HEK293 (cell line): ENCODE data around the gene AQR.

Experiments used
- CTCF ChIA-PET: fragments of 350-600 bp; formaldehyde crosslinking; extraction: SDS; loops from one replicate; lab custom pipeline; 2021; ENCODE audit warnings: antibody characterized with exemption; lab: Yijun Ruan, JAX
- POLR2A ChIA-PET: fragments of 300-600 bp; formaldehyde crosslinking; extraction: SDS; loops from one replicate; lab custom pipeline; 2020; ENCODE audit warnings: antibody characterized with exemption, inconsistent platforms; lab: Yijun Ruan, JAX
- H3K27ac ChIP-seq: fragments of 200-500 bp; sonication (Bioruptor generic); 2 replicates; pipeline ENCODE4 v1.5.1; 2014; ENCODE audit warnings: low read depth, low read length, control low read depth, inconsistent platforms; ENCODE audit errors: extremely low read depth
- H3K36me3 ChIP-seq, 2 experiments: fragments of 200-500 bp in 1 of 2; sonication (Bioruptor generic) in 1 of 2; 1 replicate in 1 of 2; 2 replicates in 1 of 2; pipeline ENCODE4 v1.5.1; 2014 to 2017; ENCODE audit warnings: inconsistent platforms in 2 of 2, low read length in 2 of 2; ENCODE audit not compliant: control insufficient read depth in 2 of 2, insufficient read depth in 1 of 2
- H3K4me1 ChIP-seq: fragments of 200-500 bp; sonication (Bioruptor generic); 2 replicates; pipeline ENCODE4 v1.5.1; 2014; ENCODE audit warnings: mild to moderate bottlenecking, low read length, inconsistent platforms; ENCODE audit not compliant: control insufficient read depth, insufficient read depth
- H3K4me3 ChIP-seq: 2 replicates; pipeline ENCODE4 v1.5.1; 2011; ENCODE audit warnings: low read depth, mild to moderate bottlenecking, control low read depth, low read length, moderate library complexity
- H3K9me3 ChIP-seq: fragments of 200-500 bp; sonication (Bioruptor generic); 2 replicates; pipeline ENCODE4 v1.5.1; 2014; ENCODE audit warnings: low read depth, low read length, inconsistent platforms; ENCODE audit not compliant: control insufficient read depth, insufficient read depth
- BCL11A ChIP-seq: fragments of 450-650 bp; formaldehyde crosslinking; IDR thresholded peaks from 2 replicates; pipeline ENCODE4 v1.5.1; 2016; ENCODE audit warnings: low read depth, missing biosample characterization, missing genetic modification characterization
- FEZF1 ChIP-seq: fragments of 450-650 bp; formaldehyde crosslinking; IDR thresholded peaks from 2 replicates; pipeline ENCODE4 v1.5.1; 2016; ENCODE audit warnings: missing biosample characterization, missing genetic modification characterization
- HOXA7 ChIP-seq: sonication (generic); formaldehyde crosslinking; IDR thresholded peaks from 2 replicates; pipeline ENCODE4 v1.8.1; 2022; ENCODE audit warnings: missing genetic modification reagents, borderline replicate concordance
- HOXC10 ChIP-seq: sonication (generic); formaldehyde crosslinking; IDR thresholded peaks from 2 replicates; pipeline ENCODE4 v1.8.1; 2023; ENCODE audit warnings: mild to moderate bottlenecking, missing genetic modification reagents
- MYNN ChIP-seq: fragments of 450-650 bp; formaldehyde crosslinking; IDR thresholded peaks from 2 replicates; pipeline ENCODE4 v1.5.1; 2016; ENCODE audit warnings: missing biosample characterization, missing genetic modification characterization, borderline replicate concordance
- OSR2 ChIP-seq: fragments of 450-650 bp; formaldehyde crosslinking; IDR thresholded peaks from 2 replicates; pipeline ENCODE4 v1.5.1; 2016; ENCODE audit warnings: missing biosample characterization, missing genetic modification characterization
- SALL2 ChIP-seq: fragments of 450-650 bp; formaldehyde crosslinking; IDR thresholded peaks from 2 replicates; pipeline ENCODE4 v1.5.0; 2017; ENCODE audit warnings: missing biosample characterization, mild to moderate bottlenecking, missing genetic modification characterization, borderline replicate concordance
- YY1 ChIP-seq: fragments of 450-650 bp; formaldehyde crosslinking; IDR thresholded peaks from 2 replicates; pipeline ENCODE4 v1.5.1; 2018; ENCODE audit warnings: missing biosample characterization, missing genetic modification characterization
- ZBTB48 ChIP-seq: fragments of 450-650 bp; formaldehyde crosslinking; IDR thresholded peaks from 2 replicates; pipeline ENCODE4 v1.5.1; 2016; ENCODE audit warnings: missing biosample characterization, missing genetic modification characterization
- ZFP37 ChIP-seq: fragments of 450-650 bp; formaldehyde crosslinking; IDR thresholded peaks from 2 replicates; pipeline ENCODE4 v1.5.1; 2016; ENCODE audit warnings: missing biosample characterization, missing genetic modification characterization
- ZNF248 ChIP-seq: fragments of 450-650 bp; formaldehyde crosslinking; IDR thresholded peaks from 2 replicates; pipeline ENCODE4 v1.5.1; 2017; ENCODE audit warnings: missing biosample characterization, missing genetic modification characterization
- ZNF37A ChIP-seq: fragments of 450-650 bp; IDR thresholded peaks from 2 replicates; pipeline ENCODE4 v1.5.1; 2018; ENCODE audit warnings: missing biosample characterization, missing genetic modification characterization
- ZNF433 ChIP-seq: fragments of 450-650 bp; formaldehyde crosslinking; IDR thresholded peaks from 2 replicates; pipeline ENCODE4 v1.5.1; 2016; ENCODE audit warnings: missing biosample characterization, missing genetic modification characterization, low read depth
- ZNF48 ChIP-seq: fragments of 450-650 bp; formaldehyde crosslinking; IDR thresholded peaks from 2 replicates; pipeline ENCODE4 v1.5.1; 2016; ENCODE audit warnings: missing biosample characterization, missing genetic modification characterization
- ZNF488 ChIP-seq: fragments of 450-650 bp; formaldehyde crosslinking; IDR thresholded peaks from 2 replicates; pipeline ENCODE4 v1.5.1; 2016; ENCODE audit warnings: missing biosample characterization, missing genetic modification characterization
- ZNF510 ChIP-seq: fragments of 450-650 bp; formaldehyde crosslinking; IDR thresholded peaks from 2 replicates; pipeline ENCODE4 v1.5.1; 2018; ENCODE audit warnings: mild to moderate bottlenecking, missing genetic modification characterization, missing biosample characterization; ENCODE audit not compliant: insufficient replicate concordance
- ZNF514 ChIP-seq: fragments of 450-650 bp; formaldehyde crosslinking; IDR thresholded peaks from 2 replicates; pipeline ENCODE4 v1.5.1; 2016; ENCODE audit warnings: missing biosample characterization, missing genetic modification characterization
- ZNF558 ChIP-seq: fragments of 450-650 bp; formaldehyde crosslinking; IDR thresholded peaks from 2 replicates; pipeline ENCODE4 v1.5.1; 2016; ENCODE audit warnings: missing biosample characterization, missing genetic modification characterization
- ZNF585B ChIP-seq: fragments of 450-650 bp; formaldehyde crosslinking; IDR thresholded peaks from 2 replicates; pipeline ENCODE4 v1.5.1; 2016; ENCODE audit warnings: missing biosample characterization, missing genetic modification characterization
- ZNF660 ChIP-seq: fragments of 450-650 bp; IDR thresholded peaks from 2 replicates; pipeline ENCODE4 v1.5.1; 2018; ENCODE audit warnings: missing biosample characterization, mild to moderate bottlenecking, missing genetic modification characterization
- ZNF768 ChIP-seq: fragments of 450-650 bp; formaldehyde crosslinking; IDR thresholded peaks from 2 replicates; pipeline ENCODE4 v1.5.1; 2018; ENCODE audit warnings: missing biosample characterization, mild to moderate bottlenecking, missing genetic modification characterization
- TF ChIP-seq, protein P1 (sequence below): fragments of 450-650 bp; formaldehyde crosslinking; IDR thresholded peaks from 2 replicates; pipeline ENCODE4 v1.5.1; 2016; ENCODE audit warnings: missing biosample characterization, missing genetic modification characterization
- TF ChIP-seq, protein P2 (sequence below): fragments of 450-650 bp; formaldehyde crosslinking; IDR thresholded peaks from 2 replicates; pipeline ENCODE4 v1.5.1; 2016; ENCODE audit warnings: missing biosample characterization, missing genetic modification characterization, low read depth
- TF ChIP-seq, protein P3 (sequence below): fragments of 450-650 bp; formaldehyde crosslinking; IDR thresholded peaks from 2 replicates; pipeline ENCODE4 v1.5.1; 2016; ENCODE audit warnings: missing biosample characterization, missing genetic modification characterization

The AQR gene

DNA sequence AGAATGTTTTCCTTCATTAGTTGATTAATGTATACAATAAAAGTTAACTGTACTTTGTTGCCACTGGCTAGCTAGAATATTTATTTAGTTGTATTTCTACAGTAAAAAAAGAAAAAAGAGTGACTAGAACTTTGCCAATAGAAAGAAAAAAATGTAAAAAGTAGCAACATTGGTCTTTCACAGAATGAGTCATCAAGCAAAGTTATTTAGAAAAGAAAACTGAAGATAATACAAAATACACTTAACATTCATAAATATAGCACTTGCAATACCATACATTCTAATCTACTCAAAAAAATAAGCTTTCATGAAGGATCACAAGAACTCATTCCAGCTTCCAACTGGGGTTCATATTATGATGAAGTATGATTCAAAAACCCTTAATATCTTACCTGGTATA, 83.4 kb downstream of the AQR start (continued):
- TF ChIP-seq ZBTB48 (tag by site-specific recombination) = no peak
- TF ChIP-seq, all 188 proteins: peak for 0

DNA sequence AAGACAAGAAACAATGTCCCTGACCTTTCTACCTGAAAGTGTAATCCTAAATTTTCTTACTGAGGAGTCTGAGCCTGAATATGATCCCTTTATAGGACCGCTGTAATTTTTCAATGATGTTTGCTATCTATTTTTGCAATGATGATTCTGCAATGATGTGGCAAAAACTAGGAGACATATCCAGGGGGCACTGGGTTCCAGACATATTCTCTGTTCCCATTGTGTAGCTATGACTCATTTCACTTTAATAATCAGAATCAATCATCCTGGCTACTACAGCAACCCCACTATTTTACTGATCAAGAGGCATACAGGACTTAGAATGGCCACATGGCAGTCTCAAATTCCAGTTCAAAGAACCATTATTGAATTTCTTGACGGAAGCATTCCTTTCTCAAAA, 85.9 kb downstream of the AQR start:
- H3K36me3 ChIP-seq = peaks cover 13 to 48% of the 10 kb centered on the region in 2 experiments
- ChIA-PET POLR2A (no interaction called here), CTCF (interaction anchor here (0.7 kb wide), 1 partner anchor 275 kb away, joined by 3 read pairs; no protein-coding TSS in a partner anchor)
- H3K4me1 ChIP-seq = no peaks in the 10 kb centered on the region
- TF ChIP-seq, protein P1, sequence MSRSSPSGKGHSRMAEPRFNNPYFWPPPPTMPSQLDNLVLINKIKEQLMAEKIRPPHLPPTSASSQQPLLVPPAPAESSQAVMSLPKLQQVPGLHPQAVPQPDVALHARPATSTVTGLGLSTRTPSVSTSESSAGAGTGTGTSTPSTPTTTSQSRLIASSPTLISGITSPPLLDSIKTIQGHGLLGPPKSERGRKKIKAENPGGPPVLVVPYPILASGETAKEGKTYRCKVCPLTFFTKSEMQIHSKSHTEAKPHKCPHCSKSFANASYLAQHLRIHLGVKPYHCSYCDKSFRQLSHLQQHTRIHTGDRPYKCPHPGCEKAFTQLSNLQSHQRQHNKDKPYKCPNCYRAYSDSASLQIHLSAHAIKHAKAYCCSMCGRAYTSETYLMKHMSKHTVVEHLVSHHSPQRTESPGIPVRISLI = no peak
- TF ChIP-seq SALL2 (tag by site-specific recombination) (no peak), ZNF488 (tag by site-specific recombination) (no peak), FEZF1 (tag by site-specific recombination) (no peak), ZNF37A (tag by site-specific recombination) (no peak), ZNF558 (tag by site-specific recombination) (no peak), ZNF48 (tag by site-specific recombination) (no peak), BCL11A (tag by site-specific recombination) (no peak), ZNF768 (tag by site-specific recombination) (no peak), ZNF514 (no peak), HOXA7 (CRISPR knock-in tag) (no peak), ZFP37 (tag by site-specific recombination) (no peak), YY1 (tag by site-specific recombination) (no peak)
- TF ChIP-seq, protein P2, sequence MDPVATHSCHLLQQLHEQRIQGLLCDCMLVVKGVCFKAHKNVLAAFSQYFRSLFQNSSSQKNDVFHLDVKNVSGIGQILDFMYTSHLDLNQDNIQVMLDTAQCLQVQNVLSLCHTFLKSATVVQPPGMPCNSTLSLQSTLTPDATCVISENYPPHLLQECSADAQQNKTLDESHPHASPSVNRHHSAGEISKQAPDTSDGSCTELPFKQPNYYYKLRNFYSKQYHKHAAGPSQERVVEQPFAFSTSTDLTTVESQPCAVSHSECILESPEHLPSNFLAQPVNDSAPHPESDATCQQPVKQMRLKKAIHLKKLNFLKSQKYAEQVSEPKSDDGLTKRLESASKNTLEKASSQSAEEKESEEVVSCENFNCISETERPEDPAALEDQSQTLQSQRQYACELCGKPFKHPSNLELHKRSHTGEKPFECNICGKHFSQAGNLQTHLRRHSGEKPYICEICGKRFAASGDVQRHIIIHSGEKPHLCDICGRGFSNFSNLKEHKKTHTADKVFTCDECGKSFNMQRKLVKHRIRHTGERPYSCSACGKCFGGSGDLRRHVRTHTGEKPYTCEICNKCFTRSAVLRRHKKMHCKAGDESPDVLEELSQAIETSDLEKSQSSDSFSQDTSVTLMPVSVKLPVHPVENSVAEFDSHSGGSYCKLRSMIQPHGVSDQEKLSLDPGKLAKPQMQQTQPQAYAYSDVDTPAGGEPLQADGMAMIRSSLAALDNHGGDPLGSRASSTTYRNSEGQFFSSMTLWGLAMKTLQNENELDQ = no peak
- no peaks in the 10 kb centered on the region for H3K9me3 ChIP-seq
- no peak overlapping the region for H3K4me3 ChIP-seq
- H3K27ac ChIP-seq = no peak overlapping the region

DNA sequence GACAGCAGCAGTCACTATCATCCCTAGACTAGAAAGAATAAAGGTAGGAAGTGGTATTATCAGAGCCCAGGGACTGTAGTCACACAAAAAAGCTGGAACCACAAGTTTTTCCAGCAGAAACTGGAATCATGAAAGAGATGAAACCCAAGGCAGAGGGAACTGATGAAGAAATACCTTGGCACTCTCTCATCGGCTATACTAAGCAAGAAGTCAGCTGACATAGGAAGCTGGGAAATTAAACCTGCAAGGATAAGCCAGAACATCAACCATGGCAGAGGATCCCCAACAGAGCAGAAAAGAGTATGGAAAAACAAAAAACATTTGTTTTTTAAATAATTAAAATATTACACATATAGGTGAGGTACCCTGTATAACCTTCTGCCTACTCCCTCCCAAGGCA, 86.5 kb downstream of the AQR start:
- H3K4me1 ChIP-seq = no peaks in the 10 kb centered on the region
- ChIA-PET POLR2A (no interaction called here), CTCF (interaction anchor here (0.7 kb wide), 1 partner anchor 274 kb away, joined by 3 read pairs; no protein-coding TSS in a partner anchor)
- peaks cover 12 to 48% of the 10 kb centered on the region in 2 experiments for H3K36me3 ChIP-seq
- no peak for TF ChIP-seq ZNF585B (tag by site-specific recombination)
- no peak overlapping the region for H3K27ac ChIP-seq
- no peak overlapping the region for H3K4me3 ChIP-seq
- no peaks in the 10 kb centered on the region for H3K9me3 ChIP-seq

DNA sequence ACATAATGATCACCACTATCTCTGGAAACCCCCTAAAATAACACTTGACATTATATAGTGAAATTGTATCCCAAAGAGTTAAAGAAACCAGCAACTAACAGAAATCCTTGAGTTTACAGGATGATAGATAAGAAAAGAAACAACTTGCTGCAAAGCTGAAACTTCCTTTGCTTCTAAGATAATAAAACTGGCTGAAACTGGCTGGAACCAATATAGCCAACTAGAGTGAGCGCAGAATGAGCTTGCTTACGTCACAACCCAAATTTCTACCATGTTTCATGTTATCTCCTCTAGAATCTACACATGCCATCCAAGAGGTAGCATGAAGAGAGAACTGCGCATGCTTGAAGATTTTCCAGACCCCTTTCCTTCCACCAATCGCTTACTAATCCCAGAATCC, 90.4 kb downstream of the AQR start:
- no peak overlapping the region for H3K27ac ChIP-seq
- ChIA-PET CTCF (no interaction called here), POLR2A (interaction anchor here (0.7 kb wide), 1 partner anchor 251 kb away, joined by 3 read pairs; no protein-coding TSS in a partner anchor)
- no peak overlapping the region for H3K4me3 ChIP-seq
- H3K36me3 ChIP-seq = peaks cover 9 to 48% of the 10 kb centered on the region in 2 experiments
- H3K9me3 ChIP-seq = no peaks in the 10 kb centered on the region
- no peaks in the 10 kb centered on the region for H3K4me1 ChIP-seq
- TF ChIP-seq ZNF248 (tag by site-specific recombination) = no peak
- no peak for TF ChIP-seq ZNF433
- no peak for TF ChIP-seq ZNF48 (tag by site-specific recombination)
- TF ChIP-seq OSR2 (tag by site-specific recombination) = no peak
- TF ChIP-seq MYNN = no peak
- TF ChIP-seq ZNF510 (tag by site-specific recombination) = no peak
- no peak for TF ChIP-seq ZNF660 (tag by site-specific recombination)
- TF ChIP-seq, protein P3, sequence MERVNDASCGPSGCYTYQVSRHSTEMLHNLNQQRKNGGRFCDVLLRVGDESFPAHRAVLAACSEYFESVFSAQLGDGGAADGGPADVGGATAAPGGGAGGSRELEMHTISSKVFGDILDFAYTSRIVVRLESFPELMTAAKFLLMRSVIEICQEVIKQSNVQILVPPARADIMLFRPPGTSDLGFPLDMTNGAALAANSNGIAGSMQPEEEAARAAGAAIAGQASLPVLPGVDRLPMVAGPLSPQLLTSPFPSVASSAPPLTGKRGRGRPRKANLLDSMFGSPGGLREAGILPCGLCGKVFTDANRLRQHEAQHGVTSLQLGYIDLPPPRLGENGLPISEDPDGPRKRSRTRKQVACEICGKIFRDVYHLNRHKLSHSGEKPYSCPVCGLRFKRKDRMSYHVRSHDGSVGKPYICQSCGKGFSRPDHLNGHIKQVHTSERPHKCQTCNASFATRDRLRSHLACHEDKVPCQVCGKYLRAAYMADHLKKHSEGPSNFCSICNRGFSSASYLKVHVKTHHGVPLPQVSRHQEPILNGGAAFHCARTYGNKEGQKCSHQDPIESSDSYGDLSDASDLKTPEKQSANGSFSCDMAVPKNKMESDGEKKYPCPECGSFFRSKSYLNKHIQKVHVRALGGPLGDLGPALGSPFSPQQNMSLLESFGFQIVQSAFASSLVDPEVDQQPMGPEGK (tag by site-specific recombination) = no peak
- no peak for TF ChIP-seq HOXC10
